GM19438 (cell line): ENCODE results near the gene TUFT1.

Experiments
- ATAC-seq: cut with Tn5 transposase; IDR thresholded peaks from one replicate; pipeline ENCODE4 v1.9.1; 2021; ENCODE audit warnings: low read depth; ENCODE audit not compliant: unreplicated experiment

TUFT1 gene

DNA sequence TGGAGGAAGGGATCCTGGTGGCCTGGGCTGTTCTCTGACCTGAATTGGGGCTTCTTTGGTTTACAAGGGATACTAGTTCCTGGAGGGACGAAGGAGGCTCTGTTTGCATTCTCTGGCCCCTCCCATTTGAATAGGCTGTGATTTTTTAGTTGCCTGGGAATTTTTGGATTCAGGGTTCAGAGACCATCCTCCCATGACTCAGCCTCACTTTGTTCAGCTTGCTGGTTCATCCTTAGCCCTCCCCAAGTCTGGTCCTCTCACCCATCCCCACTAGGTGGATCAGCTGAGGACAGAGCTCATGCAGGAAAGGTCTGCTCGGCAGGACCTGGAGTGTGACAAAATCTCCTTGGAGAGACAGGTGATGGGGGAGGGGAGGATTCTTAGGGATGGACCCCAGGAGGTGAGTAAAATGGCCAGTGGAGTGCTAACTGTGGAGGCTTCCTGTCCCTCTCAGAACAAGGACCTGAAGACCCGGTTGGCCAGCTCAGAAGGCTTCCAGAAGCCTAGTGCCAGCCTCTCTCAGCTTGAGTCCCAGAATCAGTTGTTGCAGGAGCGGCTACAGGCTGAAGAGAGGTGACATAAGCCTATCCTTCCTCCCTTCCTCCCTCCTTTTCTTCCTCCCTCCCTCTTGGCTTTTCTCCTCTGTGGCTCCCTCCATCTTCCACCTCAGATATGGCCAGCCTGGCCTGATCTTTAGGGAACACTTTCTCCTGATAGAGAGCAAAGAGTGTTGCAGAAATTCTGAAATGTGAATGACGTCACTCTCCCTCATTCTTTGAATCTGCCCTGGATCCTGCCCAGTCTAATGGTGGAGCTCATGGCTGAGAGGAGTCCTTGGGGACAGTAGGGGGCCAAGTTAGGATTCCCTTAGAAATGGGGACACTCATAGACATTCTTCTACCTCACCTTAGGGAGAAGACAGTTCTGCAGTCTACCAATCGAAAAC is 4.5 kb upstream of the TUFT1 start:
- ATAC-seq = no peak

DNA sequence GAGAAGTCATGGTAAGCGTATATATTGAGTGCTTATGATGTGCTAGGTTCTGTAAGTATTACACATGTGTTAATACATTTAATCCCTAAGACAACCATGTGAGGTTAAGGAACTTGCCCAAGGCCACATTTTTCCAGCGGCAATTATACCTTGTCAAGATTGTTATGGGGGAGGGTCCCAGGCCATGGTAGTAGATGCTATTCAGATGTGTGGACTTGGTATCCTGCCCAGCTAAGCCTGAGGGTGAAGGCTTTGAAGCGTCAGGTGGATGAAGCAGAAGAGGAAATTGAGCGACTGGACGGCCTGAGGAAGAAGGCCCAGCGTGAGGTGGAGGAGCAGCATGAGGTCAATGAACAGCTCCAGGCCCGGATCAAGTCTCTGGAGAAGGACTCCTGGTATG is 3.6 kb upstream of the TUFT1 start:
- no peak for ATAC-seq

DNA sequence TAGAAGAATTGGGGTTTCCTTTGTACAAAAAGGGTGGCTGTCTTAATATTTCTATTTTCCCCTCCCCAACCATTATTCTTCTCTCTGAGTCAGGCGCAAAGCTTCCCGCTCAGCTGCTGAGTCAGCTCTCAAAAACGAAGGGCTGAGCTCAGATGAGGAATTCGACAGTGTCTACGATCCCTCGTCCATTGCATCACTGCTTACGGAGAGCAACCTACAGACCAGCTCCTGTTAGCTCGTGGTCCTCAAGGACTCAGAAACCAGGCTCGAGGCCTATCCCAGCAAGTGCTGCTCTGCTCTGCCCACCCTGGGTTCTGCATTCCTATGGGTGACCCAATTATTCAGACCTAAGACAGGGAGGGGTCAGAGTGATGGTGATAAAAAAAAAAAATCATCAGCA is 3.0 kb upstream of the TUFT1 start:
- no peak for ATAC-seq

DNA sequence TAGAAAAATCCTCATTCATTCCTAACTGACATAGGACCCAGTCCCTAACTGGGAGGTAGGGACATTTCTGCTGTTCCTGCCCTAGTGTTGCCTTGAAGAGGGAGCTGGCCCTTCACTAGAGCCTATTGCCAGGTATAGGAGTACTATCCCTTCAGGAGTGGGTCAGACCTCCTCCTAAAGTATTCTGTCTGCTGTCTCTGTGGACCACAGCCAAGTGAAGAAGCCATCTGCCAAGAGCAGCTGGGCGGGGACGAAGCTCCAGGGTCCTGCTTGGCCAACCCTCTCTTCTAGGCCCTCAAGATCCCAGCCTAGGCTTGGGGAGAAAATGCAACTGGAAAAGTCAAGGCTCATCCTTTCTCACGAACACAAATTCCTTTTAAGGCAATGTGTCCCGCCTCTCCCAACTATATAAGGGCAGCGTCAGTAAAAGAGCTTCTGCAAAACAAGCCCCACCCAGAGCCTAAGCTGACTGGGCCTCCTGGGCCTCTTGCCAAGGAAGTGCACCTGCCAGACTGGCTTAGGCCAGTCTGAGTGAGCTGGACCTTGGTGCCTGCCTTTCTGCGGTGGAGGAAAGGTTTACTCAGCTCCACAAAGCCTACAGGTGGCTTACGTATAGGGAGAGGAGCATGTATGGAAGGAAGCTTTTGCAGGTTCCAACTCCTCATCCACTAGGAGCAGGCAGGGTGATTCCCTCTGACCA is 638 bp upstream of the TUFT1 start:
- ATAC-seq = no peak

DNA sequence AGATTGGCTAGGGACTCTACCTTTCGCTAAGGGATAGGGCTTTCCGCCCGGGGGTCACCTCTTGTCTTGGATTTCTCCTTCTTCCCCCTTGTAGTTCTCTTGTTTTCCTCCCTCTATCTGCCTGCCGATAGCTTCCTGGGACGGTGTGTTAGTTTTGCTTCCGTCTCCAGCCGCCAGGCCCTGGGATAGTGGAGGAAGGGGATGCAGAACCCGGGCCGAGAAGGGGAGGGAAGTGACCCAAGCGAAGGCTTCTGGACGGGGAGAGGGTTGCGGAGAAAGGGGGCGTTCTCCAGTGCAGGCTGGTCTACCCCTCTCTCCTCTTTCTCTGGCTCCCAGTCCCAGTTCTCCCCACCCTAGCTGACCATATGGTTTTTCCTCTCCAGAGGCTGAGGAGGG is 871 bp downstream of the TUFT1 start:
- no peak for ATAC-seq

DNA sequence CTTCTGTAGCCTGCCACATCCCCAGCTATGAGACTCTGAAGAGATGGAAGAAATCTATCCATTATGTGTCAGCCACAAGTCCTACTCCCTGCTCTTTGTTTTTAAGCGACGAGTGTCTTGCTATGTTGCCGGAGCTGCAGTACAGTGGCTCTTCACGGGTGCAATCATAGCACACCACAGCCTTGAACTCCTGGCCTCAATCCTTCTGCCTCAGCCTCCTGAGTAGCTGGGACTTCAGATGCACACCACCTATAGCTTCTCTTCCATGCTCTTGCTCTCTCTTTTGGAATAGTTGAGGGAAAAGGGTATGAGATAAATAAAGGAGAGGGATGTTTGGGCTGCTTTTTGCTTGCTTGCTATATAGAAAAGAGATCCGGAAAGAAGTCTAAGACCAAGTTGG is 1.6 kb downstream of the TUFT1 start:
- no peak for ATAC-seq

DNA sequence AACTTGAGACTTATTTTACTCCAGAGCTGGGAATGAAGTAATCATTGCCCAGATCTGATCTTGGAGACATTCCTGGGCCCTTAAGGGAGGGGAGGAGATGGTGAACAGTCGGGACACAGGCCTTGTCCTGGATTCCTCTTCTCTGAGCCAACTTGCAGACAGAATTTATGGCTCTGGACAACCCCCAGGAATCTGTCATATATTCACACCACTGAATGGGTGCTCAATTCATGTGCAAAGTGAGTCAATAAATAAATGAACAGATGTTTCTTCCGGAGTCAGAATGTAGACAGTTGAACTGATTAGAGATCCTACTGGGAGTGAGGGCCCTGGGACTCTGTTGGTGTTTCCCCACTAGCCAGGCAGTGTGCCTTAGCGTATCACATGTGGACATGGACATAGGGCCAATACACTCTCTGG is 2.6 kb downstream of the TUFT1 start:
- ATAC-seq = no peak

DNA sequence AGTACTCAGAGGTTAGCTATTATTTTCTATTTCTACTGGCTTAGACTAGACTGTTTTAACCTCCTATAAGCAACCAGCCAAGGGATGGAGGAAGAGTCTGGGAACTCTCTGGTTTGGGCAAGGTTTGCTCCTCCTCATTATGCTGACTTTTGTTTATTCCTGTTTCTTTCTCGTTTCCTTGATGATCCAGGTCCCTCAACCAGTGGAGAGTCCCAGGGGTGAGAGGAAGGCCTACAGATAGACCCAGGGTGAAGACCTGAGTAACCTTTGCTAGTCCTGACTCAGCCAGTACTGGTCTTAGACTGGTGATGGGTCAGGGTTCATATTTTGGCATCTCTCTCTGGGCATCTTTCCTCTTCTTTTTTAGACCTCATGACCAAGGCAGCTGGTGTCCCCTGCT is 5.4 kb downstream of the TUFT1 start:
- ATAC-seq = no peak

DNA sequence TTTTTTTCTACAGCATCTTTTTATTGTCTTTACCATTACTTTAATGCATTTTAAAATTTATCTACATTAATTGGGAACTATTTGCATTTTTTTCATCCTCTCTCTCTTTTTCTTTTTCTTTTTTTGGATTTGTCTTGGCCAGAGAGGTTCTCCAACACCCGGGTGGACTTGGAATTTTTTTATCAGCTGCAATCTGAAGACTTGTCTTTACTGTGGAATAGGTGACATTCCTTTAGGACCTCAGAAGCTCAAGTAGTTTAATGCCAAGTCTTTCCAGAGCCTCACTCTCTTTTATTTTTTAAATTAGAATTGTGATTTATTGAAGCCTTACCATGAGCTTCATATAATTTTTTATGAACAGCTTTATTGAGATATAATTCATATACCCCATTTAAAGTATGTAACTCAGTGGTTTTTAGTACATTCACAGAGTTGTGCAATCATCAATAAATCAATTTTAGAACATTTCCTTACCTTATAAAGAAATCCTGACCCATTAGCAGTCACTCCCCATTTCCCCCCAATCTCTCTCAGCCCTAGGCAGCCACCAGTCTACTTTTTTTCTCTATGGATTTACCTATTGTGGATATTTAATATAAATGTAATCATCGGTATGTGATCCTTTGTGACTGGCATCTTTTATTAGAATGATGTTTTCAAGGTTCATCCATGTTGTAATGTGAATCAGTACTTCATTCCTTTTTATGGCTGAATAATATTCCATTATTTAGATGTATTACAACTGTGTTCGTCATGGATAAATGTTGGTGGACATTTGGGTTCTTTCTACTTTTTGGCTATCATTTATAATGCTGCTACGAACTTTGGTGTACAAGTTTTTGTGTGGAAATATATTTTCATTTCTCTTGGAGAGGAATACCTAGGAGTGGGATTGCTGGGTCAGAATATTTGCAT is 6.2 kb downstream of the TUFT1 start:
- no peak for ATAC-seq

DNA sequence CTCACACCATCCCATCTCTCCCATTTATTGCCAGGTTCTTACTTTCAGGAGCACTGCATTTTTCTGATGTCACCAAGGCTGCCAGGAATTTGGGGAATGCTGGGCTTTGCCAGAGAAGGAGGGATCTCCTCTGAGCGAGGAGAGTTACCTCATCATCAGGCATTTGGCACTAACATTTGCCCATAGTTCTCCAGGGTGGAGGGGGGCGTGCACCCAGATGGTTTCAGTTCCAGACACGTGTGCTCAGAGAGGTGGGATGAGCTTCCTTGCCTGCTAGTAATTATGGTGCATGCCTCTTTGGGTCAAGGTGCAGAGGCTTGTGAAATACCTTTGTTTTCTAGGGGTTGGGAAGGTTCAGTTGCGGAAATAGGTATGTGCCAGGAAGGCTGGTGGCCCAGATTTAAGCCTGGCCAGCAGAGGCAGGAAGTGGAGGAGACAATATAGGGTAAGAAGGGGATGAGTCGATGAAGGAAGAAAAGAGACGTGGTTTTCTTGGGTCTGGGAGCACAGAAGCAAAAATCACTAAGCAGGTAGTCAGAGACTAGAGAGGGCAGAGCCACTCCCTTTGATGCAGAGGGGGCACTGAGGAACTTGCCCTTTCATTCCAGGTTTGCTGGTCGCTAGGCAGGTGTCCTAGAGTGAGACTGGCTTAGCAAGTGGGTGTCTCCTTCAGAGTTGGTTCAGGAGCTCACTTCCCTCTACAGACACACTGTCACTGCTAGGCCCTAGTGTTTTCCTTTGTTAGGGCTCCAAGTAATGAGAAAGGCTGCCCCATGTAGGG is 7.2 kb downstream of the TUFT1 start:
- ATAC-seq = no peak

DNA sequence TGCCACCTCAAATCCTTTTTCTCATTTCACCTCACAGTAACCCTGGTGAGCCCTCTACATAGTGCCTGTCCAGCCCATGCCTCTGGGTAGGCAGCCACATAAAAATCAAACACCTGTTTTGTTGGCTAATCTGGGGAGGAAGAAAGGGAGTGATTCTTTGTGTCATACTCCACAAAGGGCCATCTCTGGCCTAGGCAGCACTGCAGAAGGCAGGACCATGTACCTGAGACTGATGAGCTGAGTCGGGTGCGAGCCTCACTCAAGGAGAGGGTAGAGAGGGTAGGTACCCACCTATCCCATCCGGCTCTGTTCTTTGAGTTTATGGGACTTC is 7.8 kb downstream of the TUFT1 start:
- no peak for ATAC-seq

DNA sequence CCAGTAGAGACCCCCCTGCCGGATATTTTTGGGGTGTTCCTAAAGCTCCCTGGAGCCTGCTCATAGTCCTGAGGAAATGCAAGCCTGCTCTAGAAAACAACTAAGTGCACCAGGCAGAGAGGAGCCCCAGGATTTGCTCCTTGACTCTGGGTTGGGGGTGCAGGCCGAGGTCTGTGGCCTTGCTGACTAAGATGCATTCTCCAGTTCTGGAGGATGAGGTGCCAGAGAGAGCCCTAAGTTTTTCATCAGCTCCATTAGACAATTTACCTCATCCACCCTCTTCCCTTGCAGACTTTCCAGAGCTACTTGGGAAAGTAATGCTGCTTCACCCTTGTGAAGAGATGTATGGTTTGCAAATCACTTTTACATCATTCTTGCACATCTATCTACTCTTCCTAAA is 9.1 kb downstream of the TUFT1 start:
- ATAC-seq = no peak

DNA sequence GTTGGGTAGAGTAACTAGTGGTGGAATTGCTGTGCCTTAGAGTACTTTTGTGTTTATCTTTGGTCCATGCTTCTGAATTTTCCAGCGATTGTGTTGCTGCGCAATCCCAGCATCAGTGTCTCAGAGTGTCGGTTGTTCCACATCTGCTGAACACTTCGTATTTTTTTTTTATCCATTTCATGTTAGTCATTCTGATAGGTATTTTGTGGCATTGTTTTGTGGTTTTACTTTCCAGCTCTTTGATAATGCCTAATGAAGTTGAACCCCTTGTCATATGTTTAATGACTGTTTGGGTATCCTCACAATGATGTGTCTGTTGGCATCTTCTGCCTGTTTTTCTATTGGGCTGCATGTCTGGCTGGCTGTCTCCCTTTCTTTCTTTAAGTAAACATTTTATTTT is 13.6 kb downstream of the TUFT1 start:
- no peak for ATAC-seq

DNA sequence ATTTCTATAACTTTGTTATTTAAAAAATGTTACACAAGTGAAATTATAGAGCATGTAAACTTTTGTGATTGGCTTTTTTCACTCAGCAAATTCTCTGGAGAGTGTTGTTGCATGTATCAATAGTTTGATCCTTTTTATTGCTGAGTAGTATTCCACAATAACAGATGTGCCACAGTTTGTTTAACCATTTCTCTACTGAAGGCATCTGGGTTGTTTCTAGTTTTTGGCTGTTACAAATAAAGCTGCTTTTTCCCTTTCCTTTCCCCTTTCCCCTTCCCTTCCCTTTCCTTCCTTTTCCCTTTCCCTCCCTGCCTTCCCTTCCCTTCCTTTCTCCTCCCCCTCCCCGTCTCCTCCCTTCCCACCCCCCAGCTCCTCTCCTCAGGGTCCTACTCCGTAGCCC is 15.9 kb downstream of the TUFT1 start:
- no peak for ATAC-seq

DNA sequence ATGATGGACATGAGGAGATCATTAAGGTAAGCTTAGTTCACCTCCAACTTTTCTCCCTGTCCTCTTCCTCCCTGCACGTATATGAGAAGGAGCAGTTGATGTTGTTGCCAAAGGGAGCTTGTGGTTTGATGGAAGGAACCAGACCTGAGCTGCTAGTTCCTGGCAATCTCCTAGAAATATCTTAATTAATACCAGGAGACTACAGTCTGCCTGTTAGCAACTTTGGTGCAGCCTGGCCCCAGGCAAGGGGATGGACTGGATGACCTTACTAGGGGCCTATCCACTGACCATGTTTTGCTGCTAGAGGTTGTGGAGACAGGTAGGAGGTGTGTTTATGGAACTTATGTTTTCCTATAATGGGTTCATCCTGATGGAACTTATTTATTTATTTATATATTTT is 22.6 kb downstream of the TUFT1 start:
- ATAC-seq = no peak

DNA sequence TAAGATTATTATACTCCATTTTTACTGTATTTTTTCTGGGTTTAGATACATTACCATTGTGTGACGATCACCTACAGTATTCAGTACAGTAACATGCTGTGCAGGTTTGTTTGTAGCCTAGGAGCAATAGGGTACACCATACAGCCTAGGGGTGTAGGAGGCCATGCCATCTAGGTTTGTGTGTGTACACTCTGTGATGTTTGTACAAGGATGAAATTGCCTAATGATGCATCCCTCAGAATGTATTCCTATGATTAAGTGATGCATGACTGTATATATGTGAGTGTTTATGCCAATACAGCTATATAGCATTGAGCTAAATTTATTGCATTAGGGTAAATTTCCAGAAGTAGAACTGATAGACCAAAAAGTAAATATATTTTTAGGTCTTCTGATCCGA is 23.3 kb downstream of the TUFT1 start:
- ATAC-seq = no peak

DNA sequence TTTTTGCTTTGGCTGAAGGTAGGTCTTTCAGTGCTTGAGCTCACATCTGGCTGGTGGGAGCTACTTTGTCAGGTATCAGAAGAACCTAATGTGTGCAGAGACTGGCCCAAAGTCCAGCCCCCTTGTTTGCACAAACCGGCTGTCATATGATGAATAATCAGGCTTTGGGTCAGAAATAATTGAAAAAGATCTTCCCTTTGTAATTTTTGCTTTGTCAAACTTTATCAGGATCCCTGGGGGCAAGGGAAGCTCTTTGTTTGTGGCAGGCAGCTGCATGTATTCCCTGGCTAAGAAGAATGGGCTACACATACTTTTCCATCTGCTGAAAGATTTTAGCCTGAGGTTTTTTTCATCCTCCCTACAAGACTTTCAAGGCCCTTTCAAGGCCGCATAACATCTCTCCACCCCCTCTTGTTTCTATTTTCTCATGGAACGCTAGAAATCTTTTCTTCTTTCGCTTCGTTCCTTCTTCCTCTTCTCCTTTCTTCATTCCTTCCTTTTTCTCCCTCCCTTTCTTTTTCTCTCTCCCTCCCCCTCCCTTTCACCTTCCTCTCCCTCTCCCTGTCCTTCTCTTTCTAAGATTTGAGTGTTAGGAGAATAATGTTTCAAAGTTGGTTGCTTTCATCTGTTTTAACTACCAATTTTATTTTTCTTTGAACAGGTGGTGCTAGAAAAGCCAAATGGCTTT is 25.5 kb downstream of the TUFT1 start:
- ATAC-seq = no peak

DNA sequence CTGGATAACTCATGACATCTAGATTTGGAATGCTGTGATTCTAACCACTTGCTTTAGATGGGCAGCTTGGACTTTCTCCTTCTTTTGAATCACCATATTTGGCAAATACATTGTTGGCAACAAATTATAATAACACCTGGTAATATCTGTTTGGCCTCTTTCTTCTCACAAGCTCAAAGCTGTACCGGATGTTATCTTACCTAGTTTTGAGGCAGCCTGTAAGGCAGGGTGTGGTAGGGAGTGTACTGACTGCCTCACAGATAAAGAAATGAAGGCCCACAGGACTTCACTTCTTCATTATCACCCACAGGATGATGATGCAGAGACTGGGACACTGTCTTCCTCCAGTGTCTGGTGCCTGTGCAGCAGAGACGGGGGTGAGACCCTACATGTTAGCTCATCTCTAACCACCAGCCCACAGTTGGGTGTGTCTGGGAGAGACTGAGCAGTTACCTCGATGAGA is 28.5 kb downstream of the TUFT1 start:
- no peak for ATAC-seq

DNA sequence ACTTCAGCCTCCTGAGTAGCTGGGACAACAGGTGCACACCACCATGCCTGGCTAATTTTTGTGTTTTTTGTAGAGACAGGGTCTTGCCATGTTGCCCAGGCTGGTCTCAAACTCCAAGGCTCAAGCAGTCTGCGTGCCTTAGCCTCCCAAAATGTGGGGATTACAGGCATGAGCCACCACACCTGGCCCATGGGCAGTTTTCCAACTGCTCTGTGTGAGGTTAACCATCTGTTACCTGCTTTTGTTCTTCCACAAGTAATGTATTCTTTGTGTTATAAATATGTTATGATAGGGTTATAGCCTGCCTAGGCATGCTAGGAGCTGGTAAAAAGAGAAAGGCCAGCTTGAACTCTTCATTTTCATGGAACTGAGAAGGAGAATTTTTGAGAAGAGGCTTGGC is 30.7 kb downstream of the TUFT1 start:
- ATAC-seq = no peak
